Neural cell (in vitro differentiated cells): ENCODE measurements around the gene ZC3H7B. TPM values are rescaled to one million over a fixed set of nuclear protein-coding genes. Genes with fewer than 3 reads are reported as not detected.

ENCODE experiments used
- H2AFZ ChIP-seq: fragments of 200-600, 300-800 bp; sonication (generic), shearing (Covaris generic); 2 replicates; pipeline ENCODE4 v1.6.0; 2014; ENCODE audit warnings: low read depth, mild to moderate bottlenecking, antibody characterized with exemption, low read length, moderate library complexity
- H3F3A ChIP-seq: fragments of 200-600 bp; shearing (Covaris generic); 2 replicates; pipeline ENCODE4 v1.6.1; 2016; ENCODE audit warnings: mild to moderate bottlenecking, moderate library complexity, mixed read lengths, antibody characterized with exemption, low read length; ENCODE audit not compliant: insufficient read depth, poor library complexity, severe bottlenecking
- H3K27ac ChIP-seq: fragments of 200-600, 300-800 bp; sonication (generic), shearing (Covaris generic); 2 replicates; pipeline ENCODE4 v1.5.1; 2014; ENCODE audit warnings: mild to moderate bottlenecking, low read length, moderate library complexity
- H3K27me3 ChIP-seq: fragments of 300-800, 200-600 bp; sonication (generic), shearing (Covaris generic); 2 replicates; pipeline ENCODE4 v1.6.0; 2014; ENCODE audit warnings: mild to moderate bottlenecking, low read depth, low read length, moderate library complexity; ENCODE audit not compliant: insufficient read depth
- H3K36me3 ChIP-seq: fragments of 300-800, 200-600 bp; sonication (generic), shearing (Covaris generic); 2 replicates; pipeline ENCODE4 v1.5.1; 2014; ENCODE audit warnings: mild to moderate bottlenecking, antibody characterized with exemption, low read length, moderate library complexity; ENCODE audit not compliant: insufficient read depth
- H3K4me2 ChIP-seq: fragments of 300-800, 200-600 bp; sonication (generic), shearing (Covaris generic); 2 replicates; pipeline ENCODE4 v1.6.0; 2014; ENCODE audit warnings: mild to moderate bottlenecking, low read length
- H3K4me3 ChIP-seq: fragments of 300-800, 200-600 bp; sonication (generic), shearing (Covaris generic); 2 replicates; pipeline ENCODE4 v1.5.1; 2014; ENCODE audit warnings: mild to moderate bottlenecking, low read length, moderate library complexity
- H3K79me2 ChIP-seq: fragments of 200-600 bp; shearing (Covaris generic); replicated peaks from 2 replicates; pipeline ENCODE4 v1.6.0; 2014; ENCODE audit warnings: mild to moderate bottlenecking, low read length, moderate library complexity; ENCODE audit not compliant: insufficient read depth
- H3K9ac ChIP-seq: fragments of 300-800, 200-600 bp; sonication (generic), shearing (Covaris generic); 2 replicates; pipeline ENCODE4 v1.6.1; 2016; ENCODE audit warnings: mild to moderate bottlenecking, low read length, mixed read lengths
- H3K9me2 ChIP-seq: fragments of 200-600 bp; shearing (Covaris generic); 2 replicates; pipeline ENCODE4 v1.6.1; 2016; ENCODE audit warnings: mild to moderate bottlenecking, low read length, mixed read lengths; ENCODE audit not compliant: insufficient read depth
- H3K9me3 ChIP-seq: fragments of 200-600, 300-800 bp; sonication (generic), shearing (Covaris generic); 2 replicates; pipeline ENCODE4 v1.6.1; 2016; ENCODE audit warnings: mild to moderate bottlenecking, mixed run types, low read length, moderate library complexity, mixed read lengths
- H4K20me1 ChIP-seq: fragments of 200-600 bp; shearing (Covaris generic); 2 replicates; pipeline ENCODE4 v1.6.1; 2016; ENCODE audit warnings: mild to moderate bottlenecking, mixed run types; ENCODE audit not compliant: insufficient read depth
- EP300 ChIP-seq: fragments of 450-650 bp; conservative IDR thresholded peaks from 2 replicates; pipeline ENCODE4 v1.6.1; 2014; ENCODE audit warnings: antibody characterized with exemption, mild to moderate bottlenecking, moderate library complexity; ENCODE audit not compliant: poor library complexity, severe bottlenecking
- EZH2 ChIP-seq: fragments of 200-600, 300-800 bp; shearing (Covaris generic), sonication (generic); IDR thresholded peaks from 2 replicates; pipeline ENCODE4 v1.6.1; 2014; ENCODE audit warnings: antibody characterized with exemption, low read length, borderline replicate concordance, mild to moderate bottlenecking; ENCODE audit not compliant: insufficient read depth, poor library complexity, severe bottlenecking
- MXI1 ChIP-seq: fragments of 450-650 bp; conservative IDR thresholded peaks from 2 replicates; pipeline ENCODE4 v1.6.1; 2014; ENCODE audit warnings: antibody characterized with exemption, mild to moderate bottlenecking; ENCODE audit not compliant: poor library complexity, severe bottlenecking
- POLR2AphosphoS5 ChIP-seq: IDR thresholded peaks from 2 replicates; pipeline ENCODE4 v1.6.1; 2012
- RAD21 ChIP-seq: fragments of 450-650 bp; conservative IDR thresholded peaks from 2 replicates; pipeline ENCODE4 v1.6.1; 2014; ENCODE audit warnings: antibody characterized with exemption, mild to moderate bottlenecking, moderate library complexity
- SMC3 ChIP-seq: fragments of 450-650 bp; conservative IDR thresholded peaks from 2 replicates; pipeline ENCODE4 v1.6.1; 2014; ENCODE audit warnings: antibody characterized with exemption, mild to moderate bottlenecking, moderate library complexity; ENCODE audit not compliant: poor library complexity
- TAF1 ChIP-seq: IDR thresholded peaks from 2 replicates; pipeline ENCODE4 v1.6.1; 2012; ENCODE audit warnings: low read depth
- polyA plus RNA-seq: library from polyadenylated mRNA; depleted of rRNA; stranded (reverse); fragments of >200 nt; gene quantifications from 2 replicates; pipeline ENCODE4 v1.2.3, GENCODE V29; 2014
- TF ChIP-seq, protein P1 (sequence below): IDR thresholded peaks from 2 replicates; pipeline ENCODE4 v1.6.1; 2012; ENCODE audit warnings: borderline replicate concordance
- TF ChIP-seq, protein P2 (sequence below): fragments of 450-650 bp; IDR thresholded peaks from 2 replicates; pipeline ENCODE4 v1.5.1; 2014; ENCODE audit warnings: antibody characterized with exemption, mild to moderate bottlenecking, moderate library complexity; ENCODE audit not compliant: poor library complexity, severe bottlenecking

Gene ZC3H7B
- polyA plus RNA-seq, 1 donor from 2014 or later: 34.6 TPM

GRCh38 chr22:41380993-41381328 lies 79.6 kb downstream of the ZC3H7B start:
- no peak overlapping the region for H2AFZ ChIP-seq

DNA sequence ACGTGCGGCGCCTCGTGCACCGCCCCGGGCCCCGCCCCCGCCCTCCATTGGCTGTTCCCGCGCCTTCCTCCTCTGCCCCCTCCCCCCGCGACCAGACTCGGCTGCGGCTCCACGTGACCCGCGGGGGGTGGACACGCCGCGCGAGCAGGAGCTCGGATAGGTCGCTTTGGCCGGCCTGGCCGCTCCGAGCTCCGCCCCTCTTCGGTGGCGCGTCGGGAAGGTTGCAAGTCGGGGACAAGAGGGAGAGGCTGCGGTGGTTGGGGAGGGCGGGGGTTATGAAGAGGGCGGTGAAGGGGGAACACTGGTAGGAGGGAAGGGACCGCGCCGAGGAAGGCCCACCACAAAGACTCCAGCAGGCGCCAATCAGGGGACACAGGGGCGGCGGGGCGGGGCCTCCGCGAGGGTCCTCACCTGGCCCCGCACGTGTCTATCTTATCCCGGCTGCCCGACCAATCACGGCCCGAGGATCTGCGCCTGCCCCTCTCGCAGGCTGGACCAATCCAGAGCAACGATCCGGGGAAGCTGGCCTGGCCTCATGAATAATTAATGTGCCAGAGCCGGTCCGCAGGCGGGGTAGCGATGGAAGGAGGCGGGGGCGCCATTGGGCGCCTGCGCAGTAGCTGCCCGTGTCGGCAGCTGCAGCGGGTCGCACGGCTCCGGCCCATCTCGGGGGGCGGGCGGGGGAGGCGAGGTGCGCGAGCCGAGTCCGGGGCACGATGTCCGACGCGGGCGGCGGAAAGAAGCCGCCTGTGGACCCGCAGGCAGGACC lies 80.2 kb downstream of the ZC3H7B start, which contains the start of gene TEF:
TEF (plus strand) TSS at position 614 of the 769 bp plus-strand sequence; CDS start at position 717, 103 bp downstream.
- H3K9me2 ChIP-seq: no peaks in the 10 kb centered on the region
- peak within 1 kb of the TSS; percentile 73 for H3K4me2 ChIP-seq
- H3K9me3 ChIP-seq: no peaks in the 10 kb centered on the region
- H3K79me2 ChIP-seq: peaks cover 3% of the 10 kb centered on the region
- no peaks in the 10 kb centered on the region for H3K27me3 ChIP-seq
- H3K27ac ChIP-seq: peak within 1 kb of the TSS; percentile 85
- H3K9ac ChIP-seq: peak within 1 kb of the TSS; percentile 77
- H3K36me3 ChIP-seq: no peaks in the 10 kb centered on the region
- peak within 1 kb of the TSS; percentile 83 for H2AFZ ChIP-seq
- no peaks in the 10 kb centered on the region for H3F3A ChIP-seq
- peak; percentile 66 for TF ChIP-seq POLR2AphosphoS5
- no peak for TF ChIP-seq SMC3
- TF ChIP-seq MXI1: peak; percentile 77
- TF ChIP-seq EP300: peak; percentile 49
- no peaks in the 10 kb centered on the region for H4K20me1 ChIP-seq
- H3K4me3 ChIP-seq: peak within 1 kb of the TSS; percentile 82

More at GRCh38 chr22:41380993-41381328, 79.6 kb downstream of the ZC3H7B start:
- peaks cover 3% of the 10 kb centered on the region for H3K79me2 ChIP-seq
- no peaks in the 10 kb centered on the region for H3K9me3 ChIP-seq
- TF ChIP-seq EP300: no peak
- peak; percentile 50 for TF ChIP-seq MXI1
- H4K20me1 ChIP-seq: no peaks in the 10 kb centered on the region
- H3K4me3 ChIP-seq: peak overlapping the region; percentile 82
- no peaks in the 10 kb centered on the region for H3F3A ChIP-seq
- peak overlapping the region; percentile 35 for H3K4me2 ChIP-seq
- no peaks in the 10 kb centered on the region for H3K9me2 ChIP-seq
- no peaks in the 10 kb centered on the region for H3K27me3 ChIP-seq
- H3K9ac ChIP-seq: peak overlapping the region; percentile 60
- peak overlapping the region; percentile 65 for H3K27ac ChIP-seq
- H3K36me3 ChIP-seq: no peaks in the 10 kb centered on the region

DNA sequence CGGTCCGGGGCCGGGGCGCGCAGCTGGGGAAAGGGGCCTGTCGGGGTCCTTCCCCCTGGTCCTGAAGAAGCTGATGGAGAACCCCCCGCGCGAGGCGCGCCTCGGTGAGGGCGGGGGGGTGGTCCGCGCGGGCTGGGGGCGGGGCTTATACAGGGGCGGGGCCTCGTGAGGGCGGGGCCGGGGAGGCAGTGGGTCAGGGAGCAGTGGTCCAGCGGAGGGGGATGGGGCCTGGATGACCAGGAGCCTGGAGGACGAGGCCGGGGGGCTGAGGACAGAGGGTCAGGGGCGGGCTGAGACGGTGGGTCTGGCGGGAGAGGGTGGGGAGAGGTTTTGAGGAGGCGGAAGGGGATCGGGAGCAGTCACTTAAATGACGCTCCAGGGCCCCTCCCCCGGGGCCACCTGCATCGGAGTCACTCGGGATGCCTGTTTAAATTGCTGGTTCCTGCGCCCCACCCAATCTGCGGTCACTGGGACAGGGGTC lies 80.8 kb downstream of the ZC3H7B start:
- peak overlapping the region; percentile 73 for H3K4me2 ChIP-seq
- no peaks in the 10 kb centered on the region for H3K9me3 ChIP-seq
- H4K20me1 ChIP-seq: no peaks in the 10 kb centered on the region
- H3K79me2 ChIP-seq: peaks cover 3% of the 10 kb centered on the region
- H3F3A ChIP-seq: no peaks in the 10 kb centered on the region
- TF ChIP-seq, protein P1, sequence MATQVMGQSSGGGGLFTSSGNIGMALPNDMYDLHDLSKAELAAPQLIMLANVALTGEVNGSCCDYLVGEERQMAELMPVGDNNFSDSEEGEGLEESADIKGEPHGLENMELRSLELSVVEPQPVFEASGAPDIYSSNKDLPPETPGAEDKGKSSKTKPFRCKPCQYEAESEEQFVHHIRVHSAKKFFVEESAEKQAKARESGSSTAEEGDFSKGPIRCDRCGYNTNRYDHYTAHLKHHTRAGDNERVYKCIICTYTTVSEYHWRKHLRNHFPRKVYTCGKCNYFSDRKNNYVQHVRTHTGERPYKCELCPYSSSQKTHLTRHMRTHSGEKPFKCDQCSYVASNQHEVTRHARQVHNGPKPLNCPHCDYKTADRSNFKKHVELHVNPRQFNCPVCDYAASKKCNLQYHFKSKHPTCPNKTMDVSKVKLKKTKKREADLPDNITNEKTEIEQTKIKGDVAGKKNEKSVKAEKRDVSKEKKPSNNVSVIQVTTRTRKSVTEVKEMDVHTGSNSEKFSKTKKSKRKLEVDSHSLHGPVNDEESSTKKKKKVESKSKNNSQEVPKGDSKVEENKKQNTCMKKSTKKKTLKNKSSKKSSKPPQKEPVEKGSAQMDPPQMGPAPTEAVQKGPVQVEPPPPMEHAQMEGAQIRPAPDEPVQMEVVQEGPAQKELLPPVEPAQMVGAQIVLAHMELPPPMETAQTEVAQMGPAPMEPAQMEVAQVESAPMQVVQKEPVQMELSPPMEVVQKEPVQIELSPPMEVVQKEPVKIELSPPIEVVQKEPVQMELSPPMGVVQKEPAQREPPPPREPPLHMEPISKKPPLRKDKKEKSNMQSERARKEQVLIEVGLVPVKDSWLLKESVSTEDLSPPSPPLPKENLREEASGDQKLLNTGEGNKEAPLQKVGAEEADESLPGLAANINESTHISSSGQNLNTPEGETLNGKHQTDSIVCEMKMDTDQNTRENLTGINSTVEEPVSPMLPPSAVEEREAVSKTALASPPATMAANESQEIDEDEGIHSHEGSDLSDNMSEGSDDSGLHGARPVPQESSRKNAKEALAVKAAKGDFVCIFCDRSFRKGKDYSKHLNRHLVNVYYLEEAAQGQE: no peak
- TF ChIP-seq EZH2 (no peak), TAF1 (no peak), POLR2AphosphoS5 (no peak), MXI1 (no peak), RAD21 (no peak), EP300 (no peak), SMC3 (no peak)
- TF ChIP-seq, protein P2, sequence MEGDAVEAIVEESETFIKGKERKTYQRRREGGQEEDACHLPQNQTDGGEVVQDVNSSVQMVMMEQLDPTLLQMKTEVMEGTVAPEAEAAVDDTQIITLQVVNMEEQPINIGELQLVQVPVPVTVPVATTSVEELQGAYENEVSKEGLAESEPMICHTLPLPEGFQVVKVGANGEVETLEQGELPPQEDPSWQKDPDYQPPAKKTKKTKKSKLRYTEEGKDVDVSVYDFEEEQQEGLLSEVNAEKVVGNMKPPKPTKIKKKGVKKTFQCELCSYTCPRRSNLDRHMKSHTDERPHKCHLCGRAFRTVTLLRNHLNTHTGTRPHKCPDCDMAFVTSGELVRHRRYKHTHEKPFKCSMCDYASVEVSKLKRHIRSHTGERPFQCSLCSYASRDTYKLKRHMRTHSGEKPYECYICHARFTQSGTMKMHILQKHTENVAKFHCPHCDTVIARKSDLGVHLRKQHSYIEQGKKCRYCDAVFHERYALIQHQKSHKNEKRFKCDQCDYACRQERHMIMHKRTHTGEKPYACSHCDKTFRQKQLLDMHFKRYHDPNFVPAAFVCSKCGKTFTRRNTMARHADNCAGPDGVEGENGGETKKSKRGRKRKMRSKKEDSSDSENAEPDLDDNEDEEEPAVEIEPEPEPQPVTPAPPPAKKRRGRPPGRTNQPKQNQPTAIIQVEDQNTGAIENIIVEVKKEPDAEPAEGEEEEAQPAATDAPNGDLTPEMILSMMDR: no peak
- peak overlapping the region; percentile 85 for H3K27ac ChIP-seq
- H3K27me3 ChIP-seq: no peaks in the 10 kb centered on the region
- H3K9me2 ChIP-seq: no peaks in the 10 kb centered on the region
- peak overlapping the region; percentile 21 for H2AFZ ChIP-seq
- H3K36me3 ChIP-seq: no peaks in the 10 kb centered on the region
- peak overlapping the region; percentile 77 for H3K9ac ChIP-seq
- H3K4me3 ChIP-seq: peak overlapping the region; percentile 82
